ENCODE data around the gene ARID5B.

The ARID5B gene

GRCh38 chr10:62121187-62121530, 219.7 kb downstream of the ARID5B start:
- DNase-seq (ENCODE audit: low read depth in 1 of 2, low spot score in 1 of 2), result no peak

GRCh38 chr10:62127975-62128374, 226.5 kb downstream of the ARID5B start:
- DNase-seq (ENCODE audit: low read depth in 1 of 2, low spot score in 1 of 2), result no peak

- DNase-seq (ENCODE audit: low read depth in 1 of 2, low spot score in 1 of 2), result no peak
Observed at GRCh38 chr10:62130948-62131347, 229.4 kb downstream of the ARID5B start.

- DNase-seq (ENCODE audit: low read depth in 1 of 2, low spot score in 1 of 2), result no peak
Observed at GRCh38 chr10:62131724-62132123, 230.2 kb downstream of the ARID5B start.

GRCh38 chr10:62133618-62134017, 232.1 kb downstream of the ARID5B start:
- no peak for DNase-seq (ENCODE audit: low read depth in 1 of 2, low spot score in 1 of 2)

GRCh38 chr10:62136931-62137330, 235.4 kb downstream of the ARID5B start:
- no peak for DNase-seq (ENCODE audit: low read depth in 1 of 2, low spot score in 1 of 2)

Data from stimulated activated CD4-positive, alpha-beta T cell treated with anti-CD3 and anti-CD28 coated beads, Interleukin-15, amount 100 ng/mL, for 1 hour (primary cell).